GM12874 (cell line): ENCODE results near the gene TRA2B.
A peak's percentile ranks its signal among the peaks of the same experiment; 100 is the strongest.

Experiments
- CTCF ChIP-seq: IDR thresholded peaks from 2 replicates; pipeline ENCODE4 v1.5.1; 2011; ENCODE audit warnings: low read depth, mild to moderate bottlenecking, control low read depth, low read length, moderate library complexity; ENCODE audit not compliant: insufficient read depth

Gene TRA2B

GRCh38 chr3:185978516-185978915, 40.7 kb upstream of the TRA2B start:
- no peak for TF ChIP-seq CTCF

GRCh38 chr3:185977679-185978040, 39.8 kb upstream of the TRA2B start:
- TF ChIP-seq CTCF, result no peak

- TF ChIP-seq CTCF, result peak; percentile 85
Observed at GRCh38 chr3:185976977-185977678, 39.3 kb upstream of the TRA2B start.

GRCh38 chr3:185976100-185976499, 38.3 kb upstream of the TRA2B start:
- TF ChIP-seq CTCF, result no peak

- TF ChIP-seq CTCF, result no peak
Observed at GRCh38 chr3:185971579-185971978, 33.8 kb upstream of the TRA2B start.

GRCh38 chr3:185968168-185968567, 30.4 kb upstream of the TRA2B start:
- no peak for TF ChIP-seq CTCF

GRCh38 chr3:185966655-185967054, 28.8 kb upstream of the TRA2B start:
- no peak for TF ChIP-seq CTCF

GRCh38 chr3:185965496-185965895, 27.7 kb upstream of the TRA2B start:
- TF ChIP-seq CTCF, result no peak
